Measurements from ENCODE around the gene TAF15.

TAF15 gene

DNA sequence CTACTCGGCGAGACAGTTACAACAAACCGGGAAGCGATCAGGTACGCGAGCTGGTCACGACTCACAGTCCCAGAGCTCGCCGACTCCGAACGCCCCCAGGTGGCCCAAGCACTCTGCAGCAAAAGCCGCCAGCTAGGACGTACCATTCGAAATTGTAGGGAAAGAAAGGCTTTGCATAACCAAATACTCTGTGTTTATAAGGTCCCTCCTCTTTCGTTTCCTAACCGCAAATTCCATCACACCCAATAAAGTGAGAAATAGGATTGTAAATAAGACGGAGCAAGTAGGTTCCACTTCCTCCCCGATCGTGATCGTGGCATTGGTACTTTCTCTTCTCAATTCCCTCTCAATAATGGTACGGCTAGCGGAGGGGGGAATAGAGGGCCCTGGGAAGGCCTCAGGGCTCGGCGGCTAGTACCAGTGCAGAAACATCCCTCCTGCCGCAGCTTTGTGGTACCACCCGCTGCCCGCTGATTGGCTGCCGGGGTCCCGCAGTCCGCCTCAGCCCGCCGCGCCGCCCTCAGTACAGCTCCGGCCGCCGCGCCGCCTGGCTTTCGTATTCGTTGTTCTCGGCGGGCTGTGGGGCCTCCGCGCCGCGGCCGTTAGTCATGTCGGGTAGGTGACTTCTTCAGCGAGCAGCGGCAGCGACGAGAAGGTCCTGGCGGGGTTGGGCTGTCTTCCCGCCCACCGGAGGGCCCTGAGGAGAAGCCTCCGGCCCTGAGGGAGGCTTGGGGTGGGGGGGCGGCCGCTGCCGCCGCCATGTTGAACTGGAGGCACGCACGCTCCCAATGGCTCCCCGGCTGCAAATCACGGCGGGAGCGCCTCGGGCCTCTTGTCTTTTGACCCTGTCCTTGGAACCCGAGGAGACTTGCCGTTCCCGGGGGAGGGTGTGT lies at the start of gene TAF15:
Gene TAF15 (plus strand): TSS at position 523 of the 893 bp plus-strand sequence. CDS start 86 bp downstream, at position 609.
- peak; percentile 90 to 94 for DNase-seq (ENCODE audit: low read depth in 2 of 2)

- no peak for DNase-seq (ENCODE audit: low read depth in 2 of 2)
These were observed 48.7 kb upstream of the TAF15 start, which contains the start of gene C17orf50 for GRCh38 chr17:35760587-35760986. C17orf50 (plus strand) TSS chr17:35760887; CDS start chr17:35760942, 55 bp downstream.

GRCh38 chr17:35761601-35762000 lies 47.7 kb upstream of the TAF15 start:
- DNase-seq (ENCODE audit: low read depth in 2 of 2): no peak

- no peak for DNase-seq (ENCODE audit: low read depth in 2 of 2)
These were observed 45.5 kb upstream of the TAF15 start for GRCh38 chr17:35763767-35764122.

GRCh38 chr17:35764123-35764991 lies 44.9 kb upstream of the TAF15 start:
- peak; percentile 84 to 86 for DNase-seq (ENCODE audit: low read depth in 2 of 2)

GRCh38 chr17:35765086-35765710 lies 44.1 kb upstream of the TAF15 start:
- no peak for DNase-seq (ENCODE audit: low read depth in 2 of 2)

GRCh38 chr17:35765756-35766488 lies 43.4 kb upstream of the TAF15 start:
- no peak for DNase-seq (ENCODE audit: low read depth in 2 of 2)

GRCh38 chr17:35766489-35766877 lies 42.8 kb upstream of the TAF15 start:
- no peak for DNase-seq (ENCODE audit: low read depth in 2 of 2)

GRCh38 chr17:35766903-35767510 lies 42.3 kb upstream of the TAF15 start:
- DNase-seq (ENCODE audit: low read depth in 2 of 2): no peak

GRCh38 chr17:35768797-35769196 lies 40.5 kb upstream of the TAF15 start:
- DNase-seq (ENCODE audit: low read depth in 2 of 2): no peak

GRCh38 chr17:35769895-35770486 lies 39.3 kb upstream of the TAF15 start:
- no peak for DNase-seq (ENCODE audit: low read depth in 2 of 2)

- DNase-seq (ENCODE audit: low read depth in 2 of 2): no peak
These were observed 36.2 kb upstream of the TAF15 start for GRCh38 chr17:35773129-35773528.

GRCh38 chr17:35773679-35774425 lies 35.4 kb upstream of the TAF15 start:
- DNase-seq (ENCODE audit: low read depth in 2 of 2): no peak

GRCh38 chr17:35774499-35774898 lies 34.8 kb upstream of the TAF15 start:
- no peak for DNase-seq (ENCODE audit: low read depth in 2 of 2)

- no peak for DNase-seq (ENCODE audit: low read depth in 2 of 2)
These were observed 34.2 kb upstream of the TAF15 start for GRCh38 chr17:35775039-35775438.

DNA sequence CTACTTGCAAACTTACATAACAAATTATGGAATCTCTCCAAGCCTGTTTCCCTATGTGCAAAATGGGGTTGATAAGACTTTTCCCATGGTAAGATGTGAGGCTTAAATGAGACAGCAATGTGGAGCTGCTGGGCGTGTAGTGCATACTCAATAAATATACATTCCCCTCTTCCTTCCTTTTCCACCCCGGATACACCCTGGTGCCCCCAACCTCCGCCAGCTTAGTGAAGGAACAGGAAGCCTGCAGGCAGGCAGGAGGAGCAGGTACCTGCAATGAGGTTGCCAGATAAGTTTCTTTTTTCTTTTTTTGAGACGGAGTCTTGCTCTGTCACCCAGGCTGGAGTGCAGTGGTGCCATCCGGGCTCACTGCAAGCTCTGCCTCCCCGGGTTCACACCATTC lies 33.7 kb upstream of the TAF15 start:
- no peak for DNase-seq (ENCODE audit: low read depth in 2 of 2)

GRCh38 chr17:35778641-35779196 lies 30.6 kb upstream of the TAF15 start:
- no peak for DNase-seq (ENCODE audit: low read depth in 2 of 2)

DNA sequence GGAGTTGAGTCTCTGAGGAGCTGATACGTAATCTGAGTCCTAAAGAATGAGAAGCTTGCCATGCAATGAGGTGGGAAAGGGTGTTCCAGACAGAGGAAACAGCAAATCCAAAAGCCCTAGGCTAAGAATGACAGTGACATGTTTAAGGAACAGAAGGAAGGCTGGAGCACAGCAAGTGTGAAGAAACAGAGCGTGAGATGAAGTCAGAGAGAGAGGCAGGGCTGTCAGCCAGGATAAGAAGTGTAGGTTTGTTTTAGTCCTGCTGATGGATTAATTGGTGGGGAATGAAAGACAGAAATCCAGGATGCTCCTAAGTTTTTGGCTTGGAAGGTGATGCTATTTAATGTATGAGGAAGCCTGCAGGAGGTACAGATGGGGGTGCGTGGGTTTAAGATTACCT lies 28.3 kb upstream of the TAF15 start:
- DNase-seq (ENCODE audit: low read depth in 2 of 2): no peak

- no peak for DNase-seq (ENCODE audit: low read depth in 2 of 2)
These were observed 24.4 kb upstream of the TAF15 start for GRCh38 chr17:35784895-35785294.
